ENCODE data around the gene TREX2.

The TREX2 gene

GRCh38 chrX:153433781-153434285 is 12.0 kb downstream of the TREX2 start:
- DNase-seq (no peak), ATAC-seq (no peak)

GRCh38 chrX:153433161-153433680 is 12.6 kb downstream of the TREX2 start:
- DNase-seq (no peak), ATAC-seq (no peak)

GRCh38 chrX:153430796-153431195 is 15.1 kb downstream of the TREX2 start:
- DNase-seq (no peak), ATAC-seq (no peak)

GRCh38 chrX:153426204-153426603 is 19.7 kb downstream of the TREX2 start:
- ATAC-seq, result no peak
- no peak for DNase-seq

GRCh38 chrX:153423652-153424051 is 22.2 kb downstream of the TREX2 start:
- ATAC-seq (no peak), DNase-seq (no peak)

GRCh38 chrX:153421856-153422255 is 24.0 kb downstream of the TREX2 start:
- no peak for DNase-seq
- ATAC-seq, result no peak

GRCh38 chrX:153420851-153421599 is 24.8 kb downstream of the TREX2 start:
- no peak for DNase-seq
- ATAC-seq, result no peak

GRCh38 chrX:153417637-153418036 is 28.2 kb downstream of the TREX2 start:
- DNase-seq, result no peak
- no peak for ATAC-seq

GRCh38 chrX:153416781-153417450 is 28.9 kb downstream of the TREX2 start:
- DNase-seq, result no peak
- ATAC-seq, result no peak

- ATAC-seq (no peak), DNase-seq (no peak)
Measured at GRCh38 chrX:153414856-153415510, 30.9 kb downstream of the TREX2 start.

- ATAC-seq (no peak), DNase-seq (no peak)
Measured at GRCh38 chrX:153413731-153414130, 32.1 kb downstream of the TREX2 start.

- no peak for ATAC-seq
- no peak for DNase-seq
Measured at GRCh38 chrX:153412746-153413720, 32.8 kb downstream of the TREX2 start.

- ATAC-seq (no peak), DNase-seq (no peak)
Measured at GRCh38 chrX:153411988-153412574, 33.8 kb downstream of the TREX2 start.

GRCh38 chrX:153411255-153411987 is 34.4 kb downstream of the TREX2 start, which contains the start of gene ZFP92:
Gene ZFP92, plus strand, starts transcription at chrX:153411472. Its CDS starts 6,851 bp downstream, at chrX:153418323.
- peak; percentile 47 for DNase-seq

GRCh38 chrX:153410888-153411254 is 35.0 kb downstream of the TREX2 start:
- ATAC-seq (no peak), DNase-seq (no peak)

More at GRCh38 chrX:153411255-153411987, 34.4 kb downstream of the TREX2 start, which contains the start of gene ZFP92:
- ATAC-seq, result peak; percentile 74

GRCh38 chrX:153410373-153410772 is 35.5 kb downstream of the TREX2 start:
- no peak for DNase-seq
- ATAC-seq, result no peak

GRCh38 chrX:153409414-153410101 is 36.3 kb downstream of the TREX2 start:
- DNase-seq (no peak), ATAC-seq (no peak)

- DNase-seq (no peak), ATAC-seq (no peak)
Measured at GRCh38 chrX:153408871-153409351, 36.9 kb downstream of the TREX2 start.

- no peak for DNase-seq
- no peak for ATAC-seq
Measured at GRCh38 chrX:153408221-153408721, 37.6 kb downstream of the TREX2 start.
